ENCODE measurements around the gene PLXNA2.

Gene PLXNA2

GRCh38 chr1:208166340-208167138, 77.6 kb downstream of the PLXNA2 start:
- in situ Hi-C loops (cut with MboI; ENCODE audit: low sequenced_read_pairs), result no loop called here

- in situ Hi-C loops (cut with MboI; ENCODE audit: low sequenced_read_pairs), result no loop called here
These were observed 78.5 kb downstream of the PLXNA2 start for GRCh38 chr1:208165659-208166058.

GRCh38 chr1:208164609-208165008, 79.6 kb downstream of the PLXNA2 start:
- in situ Hi-C loops (cut with MboI; ENCODE audit: low sequenced_read_pairs), result no loop called here

- in situ Hi-C loops (cut with MboI; ENCODE audit: low sequenced_read_pairs), result no loop called here
These were observed 80.6 kb downstream of the PLXNA2 start for GRCh38 chr1:208163539-208163938.

- in situ Hi-C loops (cut with MboI; ENCODE audit: low sequenced_read_pairs), result no loop called here
These were observed 81.3 kb downstream of the PLXNA2 start for GRCh38 chr1:208162903-208163302.

GRCh38 chr1:208161656-208162375, 82.4 kb downstream of the PLXNA2 start:
- in situ Hi-C loops (cut with MboI; ENCODE audit: low sequenced_read_pairs), result no loop called here

GRCh38 chr1:208161005-208161404, 83.2 kb downstream of the PLXNA2 start:
- in situ Hi-C loops (cut with MboI; ENCODE audit: low sequenced_read_pairs), result no loop called here

- in situ Hi-C loops (cut with MboI; ENCODE audit: low sequenced_read_pairs), result no loop called here
These were observed 83.8 kb downstream of the PLXNA2 start for GRCh38 chr1:208160259-208160819.

- in situ Hi-C loops (cut with MboI; ENCODE audit: low sequenced_read_pairs), result no loop called here
These were observed 84.5 kb downstream of the PLXNA2 start for GRCh38 chr1:208159555-208160258.

GRCh38 chr1:208158640-208159554, 85.3 kb downstream of the PLXNA2 start:
- in situ Hi-C loops (cut with MboI; ENCODE audit: low sequenced_read_pairs), result no loop called here

- in situ Hi-C loops (cut with MboI; ENCODE audit: low sequenced_read_pairs), result no loop called here
These were observed 86.4 kb downstream of the PLXNA2 start for GRCh38 chr1:208157769-208158168.

- in situ Hi-C loops (cut with MboI; ENCODE audit: low sequenced_read_pairs), result no loop called here
These were observed 87.4 kb downstream of the PLXNA2 start for GRCh38 chr1:208156741-208157140.

GRCh38 chr1:208156310-208156709, 87.9 kb downstream of the PLXNA2 start:
- in situ Hi-C loops (cut with MboI; ENCODE audit: low sequenced_read_pairs), result no loop called here

GRCh38 chr1:208154679-208155642, 89.2 kb downstream of the PLXNA2 start:
- in situ Hi-C loops (cut with MboI; ENCODE audit: low sequenced_read_pairs), result no loop called here

GRCh38 chr1:208154040-208154439, 90.1 kb downstream of the PLXNA2 start:
- in situ Hi-C loops (cut with MboI; ENCODE audit: low sequenced_read_pairs), result no loop called here

- in situ Hi-C loops (cut with MboI; ENCODE audit: low sequenced_read_pairs), result no loop called here
These were observed 90.8 kb downstream of the PLXNA2 start for GRCh38 chr1:208153386-208153785.

GRCh38 chr1:208151728-208152598, 92.2 kb downstream of the PLXNA2 start:
- in situ Hi-C loops (cut with MboI; ENCODE audit: low sequenced_read_pairs), result no loop called here

GRCh38 chr1:208150833-208151458, 93.2 kb downstream of the PLXNA2 start:
- in situ Hi-C loops (cut with MboI; ENCODE audit: low sequenced_read_pairs), result no loop called here
